Activated CD4-positive, alpha-beta T cell treated with anti-CD3 and anti-CD28 coated beads, Interleukin-2, amount 50 U/mL, for 4 hours (primary cell): ENCODE data around the gene ADD1.

ENCODE experiments used
- DNase-seq, 2 experiments: peaks; one replicate each; pipeline ENCODE4 v3.0.0-alpha.2; 2020

ADD1 gene

GRCh38 chr4:2823671-2824328 is 19.8 kb upstream of the ADD1 start:
- DNase-seq, result no peak

- DNase-seq, result no peak
These were observed 19.3 kb upstream of the ADD1 start for GRCh38 chr4:2824329-2824835.

GRCh38 chr4:2824836-2825381 is 18.7 kb upstream of the ADD1 start:
- DNase-seq, result no peak

- no peak for DNase-seq
These were observed 17.9 kb upstream of the ADD1 start for GRCh38 chr4:2825740-2826139.

GRCh38 chr4:2827071-2827873 is 16.4 kb upstream of the ADD1 start:
- no peak for DNase-seq

GRCh38 chr4:2827874-2828751 is 15.5 kb upstream of the ADD1 start:
- no peak for DNase-seq

- no peak for DNase-seq
These were observed 14.9 kb upstream of the ADD1 start for GRCh38 chr4:2828758-2829181.

- DNase-seq, result no peak
These were observed 14.2 kb upstream of the ADD1 start for GRCh38 chr4:2829321-2829932.

- DNase-seq, result no peak
These were observed 13.7 kb upstream of the ADD1 start for GRCh38 chr4:2829933-2830451.

- no peak for DNase-seq
These were observed 12.7 kb upstream of the ADD1 start for GRCh38 chr4:2830632-2831610.

- no peak for DNase-seq
These were observed 11.9 kb upstream of the ADD1 start for GRCh38 chr4:2831611-2832308.

GRCh38 chr4:2832309-2832980 is 11.2 kb upstream of the ADD1 start:
- DNase-seq, result no peak

- no peak for DNase-seq
These were observed 10.5 kb upstream of the ADD1 start for GRCh38 chr4:2832981-2833670.

- no peak for DNase-seq
These were observed 10.0 kb upstream of the ADD1 start for GRCh38 chr4:2833671-2834000.

GRCh38 chr4:2834001-2834921 is 9.4 kb upstream of the ADD1 start:
- DNase-seq, result no peak

GRCh38 chr4:2835978-2836377 is 7.7 kb upstream of the ADD1 start:
- no peak for DNase-seq

GRCh38 chr4:2836391-2836859 is 7.2 kb upstream of the ADD1 start:
- DNase-seq, result no peak
